Activated naive CD4-positive, alpha-beta T cell treated with anti-CD3 and anti-CD28 coated beads, Interleukin-2, amount 10 ng/mL, durations not matched to agents 7 days and 5 days (primary cell): ENCODE results near the gene LMO1.

Experiments
- CTCF ChIA-PET: fragments of 350-600 bp; sonication (Branson Sonifier 250); formaldehyde crosslinking; loops from one replicate; lab custom pipeline; 2021; ENCODE audit warnings: antibody characterized with exemption; lab: Charles Lee
- DNase-seq: peaks from one replicate; pipeline ENCODE4 v3.0.0-alpha.2; 2020
- H3K27ac Mint-ChIP-seq: one replicate; pipeline ENCODE4 v1.8.0; 2021; ENCODE audit warnings: mild to moderate bottlenecking, moderate library complexity, mixed read lengths
- H3K27me3 Mint-ChIP-seq: one replicate; pipeline ENCODE4 v1.8.0; 2021; ENCODE audit warnings: mild to moderate bottlenecking, mixed read lengths
- H3K36me3 Mint-ChIP-seq: one replicate; pipeline ENCODE4 v1.8.0; 2021; ENCODE audit warnings: mixed read lengths
- H3K4me1 Mint-ChIP-seq: one replicate; pipeline ENCODE4 v1.8.0; 2021; ENCODE audit warnings: mixed read lengths
- H3K4me3 Mint-ChIP-seq: one replicate; pipeline ENCODE4 v1.8.0; 2021; ENCODE audit warnings: mild to moderate bottlenecking, moderate library complexity, mixed read lengths
- H3K9me3 Mint-ChIP-seq: one replicate; pipeline ENCODE4 v1.8.0; 2021; ENCODE audit warnings: mixed read lengths

LMO1 gene

DNA sequence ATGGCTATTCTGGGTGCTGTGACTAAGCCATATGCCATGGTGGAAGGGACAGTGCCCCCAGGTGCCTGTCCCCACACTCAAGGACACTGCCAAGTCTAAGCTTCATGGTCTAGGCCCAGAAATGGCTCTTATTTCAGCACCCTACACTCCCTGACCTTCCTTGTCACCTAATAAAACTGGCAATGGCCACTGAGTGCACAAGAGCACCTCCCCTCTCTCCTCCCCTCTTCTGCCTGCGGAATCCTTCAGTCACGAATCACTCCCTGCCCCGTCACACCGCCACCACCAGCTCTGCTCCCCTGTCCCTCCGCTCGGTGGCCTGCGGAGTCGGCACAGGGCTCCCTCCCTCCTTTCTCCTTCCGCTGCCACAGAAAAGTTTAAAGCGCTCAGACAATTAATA lies 19.0 kb upstream of the LMO1 start:
- no peaks in the 10 kb centered on the region for H3K9me3 Mint-ChIP-seq
- peaks cover 8% of the 10 kb centered on the region for H3K27me3 Mint-ChIP-seq
- H3K36me3 Mint-ChIP-seq = no peaks in the 10 kb centered on the region
- H3K4me1 Mint-ChIP-seq = no peaks in the 10 kb centered on the region
- CTCF ChIA-PET = no interaction called here
- H3K27ac Mint-ChIP-seq = no peak overlapping the region
- no peak for DNase-seq
- no peak overlapping the region for H3K4me3 Mint-ChIP-seq

DNA sequence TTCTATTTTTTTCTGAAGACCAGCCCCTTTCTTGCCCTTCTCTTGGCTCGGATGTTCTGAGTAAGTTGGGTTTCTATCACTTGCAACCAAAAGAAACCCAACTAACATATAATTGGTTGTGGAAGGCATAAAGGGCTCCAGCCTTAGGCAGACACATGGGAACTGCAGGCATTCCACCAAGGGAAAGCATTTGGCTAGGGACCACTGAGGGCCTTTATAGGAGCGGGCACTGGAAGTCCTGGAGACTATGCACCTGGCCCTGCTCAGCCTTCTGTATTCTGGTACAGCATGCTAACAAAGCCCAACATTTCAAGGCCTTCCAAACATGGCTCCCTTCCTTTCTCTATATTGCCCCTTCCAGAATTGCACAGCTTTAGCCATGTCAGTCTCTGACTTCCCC lies 17.6 kb upstream of the LMO1 start:
- no peaks in the 10 kb centered on the region for H3K9me3 Mint-ChIP-seq
- no peak overlapping the region for H3K4me3 Mint-ChIP-seq
- CTCF ChIA-PET = no interaction called here
- H3K27me3 Mint-ChIP-seq = peaks cover 12% of the 10 kb centered on the region
- no peaks in the 10 kb centered on the region for H3K4me1 Mint-ChIP-seq
- H3K27ac Mint-ChIP-seq = no peak overlapping the region
- DNase-seq = no peak
- no peaks in the 10 kb centered on the region for H3K36me3 Mint-ChIP-seq

- no peaks in the 10 kb centered on the region for H3K4me1 Mint-ChIP-seq
- no peaks in the 10 kb centered on the region for H3K9me3 Mint-ChIP-seq
- no peak overlapping the region for H3K4me3 Mint-ChIP-seq
- H3K36me3 Mint-ChIP-seq = no peaks in the 10 kb centered on the region
- no peak overlapping the region for H3K27ac Mint-ChIP-seq
- DNase-seq = no peak
- CTCF ChIA-PET = interaction anchor here (2.9 kb wide), 1 partner anchor 14 kb away, joined by 19 read pairs; the partner anchor contains the start of gene LMO1
- peaks cover 10% of the 10 kb centered on the region for H3K27me3 Mint-ChIP-seq
Measured at GRCh38 chr11:8277691-8278090, 14.0 kb upstream of the LMO1 start.

DNA sequence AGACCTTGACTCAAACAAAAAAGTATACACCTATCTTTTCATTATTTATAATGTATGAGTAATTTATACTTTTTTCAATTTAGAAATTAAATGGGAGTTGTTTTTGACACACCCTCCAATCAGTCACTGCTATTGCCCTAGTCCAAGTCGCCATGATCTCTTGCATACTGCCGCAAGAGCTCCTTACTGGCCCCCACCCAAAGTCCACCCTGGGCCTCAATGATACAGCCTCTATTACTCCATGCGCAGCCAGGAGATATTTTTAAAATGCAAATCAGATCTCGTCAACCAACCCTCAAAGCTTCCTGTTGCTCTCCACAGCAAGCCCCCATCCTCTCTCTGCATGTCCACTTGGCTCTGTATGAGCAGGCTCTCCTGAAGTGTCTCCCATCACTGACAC lies 12.8 kb upstream of the LMO1 start:
- Mint-ChIP-seq H3K27ac (no peak overlapping the region), H3K27me3 (peaks cover 19% of the 10 kb centered on the region), H3K36me3 (no peaks in the 10 kb centered on the region), H3K4me1 (no peaks in the 10 kb centered on the region), H3K4me3 (no peak overlapping the region), H3K9me3 (no peaks in the 10 kb centered on the region)
- CTCF ChIA-PET = interaction anchor here (2.9 kb wide), 1 partner anchor 13 kb away, joined by 19 read pairs; the partner anchor contains the start of gene LMO1
- peak; percentile 3 for DNase-seq

GRCh38 chr11:8273287-8273686 lies 9.6 kb upstream of the LMO1 start:
- no peaks in the 10 kb centered on the region for H3K4me1 Mint-ChIP-seq
- H3K27ac Mint-ChIP-seq = no peak overlapping the region
- H3K9me3 Mint-ChIP-seq = no peaks in the 10 kb centered on the region
- peaks cover 51% of the 10 kb centered on the region for H3K27me3 Mint-ChIP-seq
- H3K4me3 Mint-ChIP-seq = no peak overlapping the region
- H3K36me3 Mint-ChIP-seq = no peaks in the 10 kb centered on the region
- CTCF ChIA-PET = no interaction called here
- no peak for DNase-seq

DNA sequence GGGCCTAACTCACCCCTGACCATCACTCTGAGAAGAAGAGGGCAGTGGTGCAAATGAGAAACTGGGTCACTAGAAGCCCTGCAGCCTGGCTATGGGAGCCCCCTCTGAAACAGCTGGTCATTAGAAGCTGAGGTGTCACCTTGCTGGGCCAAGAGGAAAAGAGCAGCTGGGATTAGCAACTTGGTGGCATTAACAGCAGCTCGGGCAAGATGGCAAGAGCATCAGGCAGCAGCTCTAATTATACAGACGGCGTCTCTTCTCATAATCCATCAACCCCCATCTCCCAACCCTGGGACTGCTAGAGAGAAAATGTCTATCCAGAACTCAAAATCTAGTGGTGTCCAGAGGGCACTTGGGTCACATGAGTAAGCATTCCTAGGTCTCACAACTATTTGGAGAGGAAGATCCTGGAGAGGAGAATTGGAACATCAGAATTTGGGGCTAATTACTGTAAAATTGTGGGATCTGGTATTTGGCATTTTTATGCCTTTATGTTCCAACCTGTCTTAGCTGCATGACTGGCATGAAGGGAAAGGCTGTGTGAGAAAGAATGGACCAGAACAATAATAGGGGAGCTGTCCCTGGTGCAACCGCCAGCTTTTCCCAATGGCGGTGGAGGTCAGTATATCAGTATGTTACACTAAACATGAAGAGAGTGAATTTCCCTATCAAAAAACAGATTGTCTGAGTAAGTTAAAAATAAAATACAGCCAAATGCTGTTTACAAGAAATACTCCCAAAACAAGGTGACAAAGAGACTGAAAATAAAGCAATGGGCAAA lies 7.6 kb upstream of the LMO1 start:
- no peak for DNase-seq
- H3K27me3 Mint-ChIP-seq = peaks cover 63% of the 10 kb centered on the region
- H3K4me3 Mint-ChIP-seq = no peak overlapping the region
- H3K4me1 Mint-ChIP-seq = peaks cover 2% of the 10 kb centered on the region
- CTCF ChIA-PET = no interaction called here
- no peaks in the 10 kb centered on the region for H3K9me3 Mint-ChIP-seq
- H3K36me3 Mint-ChIP-seq = no peaks in the 10 kb centered on the region
- no peak overlapping the region for H3K27ac Mint-ChIP-seq

GRCh38 chr11:8269636-8270035 lies 6.0 kb upstream of the LMO1 start:
- Mint-ChIP-seq H3K27me3 (peaks cover 80% of the 10 kb centered on the region), H3K4me1 (peaks cover 2% of the 10 kb centered on the region), H3K9me3 (no peaks in the 10 kb centered on the region), H3K4me3 (no peak overlapping the region), H3K36me3 (no peaks in the 10 kb centered on the region), H3K27ac (no peak overlapping the region)
- DNase-seq = peak; percentile 5
- CTCF ChIA-PET = no interaction called here

DNA sequence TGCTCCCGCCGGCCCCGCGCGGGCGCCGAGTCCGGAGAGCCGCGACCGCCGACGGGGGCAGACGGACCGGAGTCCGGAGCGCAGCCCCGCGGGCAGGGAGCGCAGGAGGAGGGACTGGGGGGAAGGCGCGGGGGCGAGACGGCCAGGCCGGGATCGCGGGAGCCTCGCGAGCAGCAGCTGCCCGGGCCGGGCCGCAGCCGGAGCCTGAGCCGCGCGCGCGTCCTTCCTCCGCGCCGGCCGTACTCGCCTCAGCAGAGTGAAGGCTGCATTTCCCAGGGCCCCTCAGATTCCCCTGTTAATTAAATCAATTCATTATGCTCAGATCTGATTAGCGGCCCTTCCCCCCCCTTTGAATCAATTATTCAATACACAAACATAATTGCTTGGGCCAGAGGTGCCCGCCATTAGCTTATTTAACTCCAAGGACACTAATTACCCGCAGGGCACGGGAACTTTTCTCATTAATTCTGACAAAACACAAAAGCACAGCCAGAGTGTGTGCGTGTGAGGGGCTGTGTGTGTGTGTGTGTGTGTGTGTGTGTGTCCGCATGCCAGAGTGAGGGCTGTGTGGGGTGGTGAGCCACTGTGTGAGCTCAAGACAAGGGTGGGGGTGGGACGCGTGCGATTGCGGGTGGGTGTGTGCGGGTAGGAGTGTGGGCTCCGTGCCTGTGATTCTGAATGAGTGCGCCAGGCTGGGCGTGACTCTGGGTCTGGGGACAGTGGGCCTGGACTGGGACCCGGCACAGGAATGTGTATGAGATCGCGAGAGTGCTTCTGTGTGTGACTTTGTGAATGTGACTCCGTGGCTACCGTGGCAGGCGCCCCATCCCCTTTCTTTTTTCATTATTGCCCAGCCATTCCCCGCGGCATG lies 5.1 kb upstream of the LMO1 start:
- peaks cover 7% of the 10 kb centered on the region for H3K4me1 Mint-ChIP-seq
- CTCF ChIA-PET = no interaction called here
- H3K4me3 Mint-ChIP-seq = peak overlapping the region; percentile 43

DNA sequence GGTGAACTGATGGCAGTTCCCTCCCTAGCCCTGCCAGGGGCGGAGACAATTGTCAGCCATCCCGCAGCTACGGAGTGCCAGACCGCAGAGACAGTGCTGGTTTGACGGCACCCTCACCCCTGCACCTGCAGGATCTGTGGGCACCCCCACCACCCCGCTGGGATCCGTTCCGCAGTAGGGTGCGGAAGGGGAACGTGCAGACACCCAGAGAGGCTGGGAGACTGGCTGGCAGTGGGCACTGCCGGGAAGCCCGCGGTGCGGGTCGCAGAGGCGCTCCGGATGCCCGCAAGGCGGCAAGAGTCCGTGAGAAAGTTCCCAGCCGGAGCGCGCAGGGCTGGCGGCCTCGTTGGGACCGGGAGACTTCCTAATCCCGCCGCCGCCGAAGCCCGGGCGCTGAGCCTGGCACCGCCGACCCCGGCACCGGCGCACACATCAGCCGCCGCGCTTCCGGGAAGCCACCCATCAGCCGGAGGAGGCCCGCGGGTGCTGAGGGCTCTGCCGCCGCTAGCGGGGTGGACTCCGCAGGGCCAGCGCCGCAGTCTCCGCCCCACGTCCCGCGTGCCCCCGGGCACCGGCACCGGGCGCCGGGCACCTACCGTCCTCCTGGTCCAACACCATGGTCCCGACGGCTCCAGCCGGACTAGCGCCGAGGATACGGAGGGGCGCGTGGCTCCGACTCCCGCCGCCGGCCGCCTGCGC lies 4.3 kb upstream of the LMO1 start:
- peaks cover 12% of the 10 kb centered on the region for H3K4me1 Mint-ChIP-seq
- H3K9me3 Mint-ChIP-seq = no peaks in the 10 kb centered on the region
- CTCF ChIA-PET = no interaction called here
- peaks cover 96% of the 10 kb centered on the region for H3K27me3 Mint-ChIP-seq
- no peak overlapping the region for H3K4me3 Mint-ChIP-seq
- H3K36me3 Mint-ChIP-seq = no peaks in the 10 kb centered on the region
- peak; percentile 50 for DNase-seq
- no peak overlapping the region for H3K27ac Mint-ChIP-seq

More for the DNA sequence above, 5.1 kb upstream of the LMO1 start:
- H3K27me3 Mint-ChIP-seq = peaks cover 88% of the 10 kb centered on the region
- no peak overlapping the region for H3K27ac Mint-ChIP-seq
- DNase-seq = peak; percentile 17
- H3K36me3 Mint-ChIP-seq = no peaks in the 10 kb centered on the region
- no peaks in the 10 kb centered on the region for H3K9me3 Mint-ChIP-seq

- Mint-ChIP-seq H3K27me3 (peaks cover 97% of the 10 kb centered on the region), H3K36me3 (no peaks in the 10 kb centered on the region), H3K4me1 (peaks cover 17% of the 10 kb centered on the region), H3K4me3 (no peak overlapping the region), H3K27ac (peak overlapping the region; percentile 19), H3K9me3 (no peaks in the 10 kb centered on the region)
- DNase-seq = peak; percentile 2
- CTCF ChIA-PET = no interaction called here
Measured at GRCh38 chr11:8267280-8267679, 3.6 kb upstream of the LMO1 start.

DNA sequence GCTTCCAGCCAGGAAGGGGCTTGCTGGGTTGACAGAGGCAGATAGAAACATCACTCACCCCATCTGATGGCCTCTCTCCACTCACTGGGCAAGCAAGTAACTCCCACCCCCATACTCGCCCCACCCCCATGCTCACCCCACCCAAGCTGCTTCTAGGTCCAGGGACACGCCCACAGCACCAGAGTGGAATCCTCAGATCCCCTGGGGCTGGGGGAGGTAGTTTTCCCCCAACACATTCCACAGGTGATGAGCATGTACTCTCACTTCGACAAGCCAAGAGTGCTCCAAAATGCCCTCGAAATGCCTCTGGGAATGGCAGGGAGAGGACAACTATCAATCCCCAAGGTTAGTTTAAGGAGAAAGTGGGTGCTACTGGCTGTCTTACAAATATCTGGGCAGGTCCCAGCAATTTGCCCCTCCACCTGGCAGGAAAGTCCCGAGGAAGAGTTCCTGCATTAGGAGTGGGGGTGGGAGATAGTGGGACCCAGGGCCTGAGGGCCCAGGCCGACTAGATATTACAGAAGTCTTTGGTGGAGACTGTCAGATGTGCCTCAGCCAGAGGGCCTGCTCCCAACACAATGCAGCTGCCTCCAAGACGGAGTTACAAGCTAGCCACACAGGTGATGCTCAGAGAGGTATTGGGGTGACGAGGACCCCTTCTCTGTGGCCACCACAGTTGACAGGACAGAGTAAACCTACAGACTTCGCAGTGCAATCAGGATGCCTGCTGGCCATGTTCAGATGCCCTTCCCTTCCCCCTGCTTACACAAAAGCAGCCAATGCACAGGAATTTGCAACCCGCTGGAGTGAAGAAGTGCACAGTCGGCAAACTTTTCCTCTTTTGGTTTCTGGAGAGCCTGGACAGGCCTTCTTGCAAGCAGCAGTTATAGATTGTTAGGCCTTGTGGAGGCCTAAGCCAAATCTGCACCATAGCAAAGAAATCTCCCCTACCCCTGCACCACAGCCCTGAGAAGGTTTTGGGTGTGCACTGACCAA lies 2.9 kb upstream of the LMO1 start:
- CTCF ChIA-PET = interaction anchor here (1.1 kb wide), 1 partner anchor 20 kb away, joined by 4 read pairs; no protein-coding TSS in a partner anchor
- Mint-ChIP-seq H3K4me3 (no peak overlapping the region), H3K4me1 (peaks cover 17% of the 10 kb centered on the region), H3K9me3 (no peaks in the 10 kb centered on the region), H3K27ac (no peak overlapping the region), H3K36me3 (no peaks in the 10 kb centered on the region), H3K27me3 (peaks cover 100% of the 10 kb centered on the region)
- peak; percentile 10 for DNase-seq

- Mint-ChIP-seq H3K9me3 (no peaks in the 10 kb centered on the region), H3K4me3 (no peak overlapping the region), H3K4me1 (peaks cover 17% of the 10 kb centered on the region), H3K36me3 (no peaks in the 10 kb centered on the region), H3K27me3 (peaks cover 100% of the 10 kb centered on the region), H3K27ac (no peak overlapping the region)
- no peak for DNase-seq
- CTCF ChIA-PET = interaction anchor here (1.1 to 3.9 kb wide), 3 partner anchors 12 to 72 kb away, joined by 4 to 19 read pairs (median 18); no protein-coding TSS in a partner anchor
Measured at GRCh38 chr11:8265681-8266241, 2.1 kb upstream of the LMO1 start.
